Smooth muscle cell (in vitro differentiated cells): ENCODE data around the gene HCST. TPM values are rescaled to one million over a fixed set of nuclear protein-coding genes. Genes with fewer than 3 reads are reported as not detected.
A peak's percentile ranks its signal among the peaks of the same experiment; 100 is the strongest.

Experiments
- DNase-seq: peaks from one replicate; lab custom pipeline; 2025; ENCODE audit not compliant: unreplicated experiment; lab: John Stamatoyannopoulos, UW
- H2AFZ ChIP-seq: fragments of 200-600 bp; sonication (generic); 2 replicates; pipeline ENCODE4 v1.6.0; 2016; ENCODE audit warnings: antibody characterized with exemption, low read depth, mild to moderate bottlenecking
- H3F3A ChIP-seq: fragments of 200-600 bp; sonication (generic); 2 replicates; pipeline ENCODE4 v1.6.0; 2017; ENCODE audit warnings: antibody characterized with exemption, low read depth
- H3K27ac ChIP-seq: fragments of 200-600 bp; sonication (generic); 2 replicates; pipeline ENCODE4 v1.5.1; 2016; ENCODE audit warnings: low read depth, mild to moderate bottlenecking
- H3K27me3 ChIP-seq: fragments of 200-600 bp; sonication (generic); 2 replicates; pipeline ENCODE4 v1.6.1; 2016; ENCODE audit warnings: low read depth, mild to moderate bottlenecking
- H3K36me3 ChIP-seq: fragments of 200-600 bp; sonication (generic); 2 replicates; pipeline ENCODE4 v1.5.1; 2016; ENCODE audit warnings: low read depth
- H3K4me1 ChIP-seq: fragments of 200-600 bp; sonication (generic); 2 replicates; pipeline ENCODE4 v1.5.1; 2016; ENCODE audit warnings: low read depth
- H3K4me2 ChIP-seq: fragments of 200-600 bp; sonication (generic); 2 replicates; pipeline ENCODE4 v1.6.0; 2016; ENCODE audit warnings: mild to moderate bottlenecking
- H3K4me3 ChIP-seq: fragments of 200-600 bp; sonication (generic); 2 replicates; pipeline ENCODE4 v1.5.1; 2016; ENCODE audit warnings: mild to moderate bottlenecking
- H3K79me2 ChIP-seq: fragments of 200-600 bp; sonication (generic); 2 replicates; pipeline ENCODE4 v1.6.0; 2016; ENCODE audit warnings: low read depth, mild to moderate bottlenecking
- H3K9ac ChIP-seq: fragments of 200-600 bp; sonication (generic); 2 replicates; pipeline ENCODE4 v1.6.0; 2016; ENCODE audit warnings: low read depth
- H3K9me3 ChIP-seq: fragments of 200-600 bp; sonication (generic); replicated peaks from 2 replicates; pipeline ENCODE4 v1.5.1; 2016; ENCODE audit warnings: low read depth
- H4K20me1 ChIP-seq: fragments of 200-600 bp; sonication (generic); 2 replicates; pipeline ENCODE4 v1.6.0; 2016; ENCODE audit warnings: low read depth
- CTCF ChIP-seq: fragments of 200-600 bp; sonication (generic); IDR thresholded peaks from 2 replicates; pipeline ENCODE4 v1.5.1; 2017; ENCODE audit warnings: borderline replicate concordance, mild to moderate bottlenecking, antibody characterized with exemption; ENCODE audit not compliant: insufficient read depth, poor library complexity, severe bottlenecking
- WGBS: methylation state at CpG from one replicate; pipeline ENCODE4 v1.1.7; 2016; ENCODE audit warnings: low lambda C conversion rate; 5-methylcytosine and 5-hydroxymethylcytosine counted together
- polyA plus RNA-seq: library from polyadenylated mRNA; unstranded; fragments of >200 nt; fragmentation: Nextera tagmentation; extraction: Ambion mirVana; gene quantifications from 2 replicates; pipeline ENCODE4 v1.2.1, GENCODE V29; 2016
- total RNA-seq: library from RNA; depleted of rRNA; stranded (reverse); fragments of >200 nt; gene quantifications from 2 replicates; pipeline ENCODE4 v1.2.3, GENCODE V29; 2014

The HCST gene
- total and polyA plus RNA-seq, 2 experiments from 2014 or later: 0.81 to 3.4 TPM

GRCh38 chr19:35895911-35896642 lies 6.3 kb upstream of the HCST start:
- H3F3A ChIP-seq: no peaks in the 10 kb centered on the region

GRCh38 chr19:35896643-35897040 lies 5.7 kb upstream of the HCST start:
- no peak overlapping the region for H3K9ac ChIP-seq
- peaks cover 13% of the 10 kb centered on the region for H3K79me2 ChIP-seq
- no peaks in the 10 kb centered on the region for H3F3A ChIP-seq
- H3K36me3 ChIP-seq: no peaks in the 10 kb centered on the region
- no peak overlapping the region for H3K4me3 ChIP-seq
- DNase-seq: no peak
- H3K9me3 ChIP-seq: no peaks in the 10 kb centered on the region
- WGBS: 98% methylated on average over 13 of the region's 13 CpGs
- no peak overlapping the region for H2AFZ ChIP-seq
- no peaks in the 10 kb centered on the region for H4K20me1 ChIP-seq
- H3K27me3 ChIP-seq: no peaks in the 10 kb centered on the region
- no peak overlapping the region for H3K27ac ChIP-seq
- H3K4me1 ChIP-seq: peaks cover 15% of the 10 kb centered on the region
- H3K4me2 ChIP-seq: no peak overlapping the region
- no peak for TF ChIP-seq CTCF

More at GRCh38 chr19:35895911-35896642, 6.3 kb upstream of the HCST start:
- Histone ChIP-seq H3K27me3 (no peaks in the 10 kb centered on the region), H2AFZ (no peak overlapping the region), H3K4me3 (no peak overlapping the region), H3K27ac (no peak overlapping the region), H3K4me1 (peaks cover 9% of the 10 kb centered on the region), H3K4me2 (no peak overlapping the region), H3K9me3 (no peaks in the 10 kb centered on the region), H4K20me1 (no peaks in the 10 kb centered on the region), H3K9ac (no peak overlapping the region), H3K36me3 (no peaks in the 10 kb centered on the region), H3K79me2 (peaks cover 13% of the 10 kb centered on the region)
- 98% methylated on average over 21 of the region's 21 CpGs for WGBS
- no peak for TF ChIP-seq CTCF
- DNase-seq: no peak

GRCh38 chr19:35897706-35898451 lies 4.5 kb upstream of the HCST start:
- Histone ChIP-seq H3K4me3 (peak overlapping the region; percentile 78), H2AFZ (no peak overlapping the region)

More at GRCh38 chr19:35897706-35898451, 4.5 kb upstream of the HCST start:
- Histone ChIP-seq H3K27ac (no peak overlapping the region), H3F3A (peaks cover 5% of the 10 kb centered on the region), H3K4me2 (peak overlapping the region; percentile 99), H3K36me3 (no peaks in the 10 kb centered on the region), H3K27me3 (no peaks in the 10 kb centered on the region), H3K79me2 (peaks cover 13% of the 10 kb centered on the region), H3K9me3 (no peaks in the 10 kb centered on the region), H4K20me1 (no peaks in the 10 kb centered on the region), H3K9ac (no peak overlapping the region), H3K4me1 (peaks cover 15% of the 10 kb centered on the region)
- no peak for DNase-seq
- WGBS: 97% methylated on average over 13 of the region's 13 CpGs
- TF ChIP-seq CTCF: no peak
